HG03064 (cell line): ENCODE data around the gene SSTR3.
"Not testable (repeated sequence)": the region's sequence is repeated elsewhere in the genome, so short reads cannot be mapped to it uniquely, and the experiment has no call there.

ENCODE experiments used
- ATAC-seq: cut with Tn5 transposase; IDR thresholded peaks from one replicate; pipeline ENCODE4 v1.9.1; 2021; ENCODE audit warnings: low read depth; ENCODE audit not compliant: unreplicated experiment

The SSTR3 gene

DNA sequence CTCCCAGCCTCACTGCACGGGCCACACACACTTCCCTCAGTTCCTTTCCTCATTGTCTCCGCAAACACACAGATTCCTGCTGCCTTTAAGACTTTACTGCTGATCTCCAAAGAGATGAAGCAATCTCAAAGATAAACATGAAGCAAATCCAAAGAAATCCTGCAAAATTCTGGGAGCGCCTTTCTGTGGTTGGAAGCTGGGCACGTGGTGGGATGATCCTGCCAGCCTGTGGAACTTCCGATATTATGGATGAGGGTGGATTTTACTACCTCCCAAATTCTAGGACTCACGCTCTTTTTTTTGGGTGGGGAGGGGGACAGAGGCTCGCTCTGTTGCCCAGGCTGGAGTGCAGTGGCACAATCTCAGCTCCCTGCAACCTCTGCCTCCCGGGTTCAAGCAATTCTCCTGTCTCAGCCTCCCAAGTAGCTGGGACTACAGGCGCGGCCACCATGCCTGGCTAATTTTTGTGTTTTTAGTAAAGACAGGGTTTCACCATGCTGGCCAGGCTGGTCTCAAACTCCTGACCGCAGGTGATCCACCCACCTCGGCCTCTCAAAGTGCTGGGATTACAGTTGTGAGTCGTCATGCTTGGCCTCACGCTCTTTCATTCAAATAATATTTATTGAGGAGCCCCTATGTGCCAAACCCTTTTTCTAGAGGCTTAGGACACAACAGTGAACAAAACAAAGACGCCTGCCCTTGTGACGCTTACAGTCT lies 41.4 kb downstream of the SSTR3 start:
- not testable (repeated sequence) for ATAC-seq

DNA sequence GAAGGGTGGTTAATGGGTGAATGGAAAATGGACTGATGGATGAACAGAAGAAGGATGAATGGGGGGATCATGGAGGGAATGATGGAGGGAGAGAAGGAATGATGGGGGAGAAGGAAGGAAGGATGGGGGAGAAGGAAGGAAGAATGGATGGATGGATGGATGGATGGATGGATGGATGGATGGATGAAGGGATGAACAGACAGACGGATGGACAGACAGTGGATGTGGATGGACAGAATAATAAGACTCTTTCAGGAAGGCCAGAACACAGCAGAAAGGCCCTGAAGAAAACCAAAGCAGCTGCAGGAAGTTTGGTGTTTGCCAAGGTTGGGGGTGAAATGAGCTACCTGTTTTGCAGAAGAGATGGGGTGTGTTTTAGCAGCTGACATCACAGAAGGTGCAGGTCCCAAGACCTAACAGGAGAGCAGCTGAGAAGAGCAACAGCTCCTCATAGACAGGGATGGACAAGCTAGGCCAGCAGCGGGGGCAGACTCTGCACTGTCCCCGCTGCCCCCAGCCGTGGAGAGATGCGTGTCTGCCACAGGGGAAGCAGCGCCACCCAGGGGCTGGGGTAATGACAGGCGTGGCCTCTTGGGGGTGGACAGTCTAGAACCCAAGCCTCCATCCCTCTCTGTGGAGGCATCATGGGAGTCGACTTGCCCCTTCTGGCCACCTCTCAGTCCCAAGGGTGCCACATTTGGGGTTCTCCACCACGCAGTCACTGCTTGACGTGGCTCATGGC lies 42.2 kb downstream of the SSTR3 start:
- no peak for ATAC-seq

DNA sequence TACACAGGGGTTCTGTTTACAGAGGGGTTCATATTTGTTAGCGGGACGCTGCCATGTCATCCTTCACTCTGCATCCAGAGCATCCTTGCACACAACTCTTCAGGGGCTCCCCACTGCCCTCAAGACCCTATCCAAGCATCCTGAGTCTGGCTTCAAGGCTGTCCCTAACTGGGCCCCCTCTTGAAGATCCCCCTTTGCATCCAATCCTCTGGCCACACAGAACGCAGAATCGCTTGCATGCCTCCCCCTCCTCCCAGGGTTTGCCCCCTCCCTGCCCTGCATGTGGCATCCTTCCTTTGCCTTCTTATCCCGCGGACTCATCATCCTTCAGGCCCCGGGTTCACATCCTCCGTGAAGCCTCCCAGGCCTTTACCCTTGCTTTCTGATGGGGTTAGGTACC lies 42.9 kb downstream of the SSTR3 start:
- no peak for ATAC-seq

- ATAC-seq, result no peak
These were observed 44.2 kb downstream of the SSTR3 start for GRCh38 chr22:37167981-37168647.

DNA sequence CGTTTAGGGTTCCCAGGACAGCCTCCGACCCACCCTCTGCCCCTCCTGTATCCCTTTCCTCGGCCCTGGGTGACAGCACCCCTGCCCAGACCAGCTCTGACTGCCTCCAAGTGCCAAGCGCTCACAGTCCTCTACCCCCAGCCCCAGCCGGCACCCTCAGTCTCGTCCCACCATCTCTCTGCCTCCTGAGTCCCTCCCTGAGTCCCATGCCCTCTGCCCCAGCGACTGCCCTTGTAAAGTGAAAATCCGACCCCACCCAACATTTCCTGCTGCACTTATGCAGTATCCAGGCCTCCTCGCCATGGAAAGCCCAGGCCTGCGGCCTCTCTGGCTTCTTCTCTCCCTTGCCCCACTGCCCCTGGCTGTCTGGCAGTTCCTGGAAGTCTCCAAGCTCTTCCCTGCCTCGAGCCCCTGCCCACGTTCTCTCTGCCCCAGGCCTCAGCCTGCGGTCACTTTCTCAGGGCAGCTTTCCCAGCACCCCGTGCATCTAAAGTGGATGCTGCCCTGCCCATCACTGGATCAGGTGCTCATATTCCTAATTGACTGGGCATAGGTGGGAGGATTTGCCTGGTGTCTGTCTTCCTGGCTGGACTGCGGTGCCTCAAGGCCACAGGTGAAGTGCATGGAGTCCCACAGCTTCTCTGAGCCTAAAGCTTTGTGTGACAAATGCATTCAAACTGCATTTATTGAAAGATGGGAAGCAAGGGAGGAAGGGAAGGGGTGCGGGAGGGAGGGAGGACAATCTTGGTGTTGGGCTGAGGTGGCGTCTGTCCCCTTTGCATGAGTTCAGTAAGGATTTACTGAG lies 44.9 kb downstream of the SSTR3 start:
- ATAC-seq, result no peak

GRCh38 chr22:37166675-37167066 lies 45.6 kb downstream of the SSTR3 start:
- ATAC-seq, result no peak

DNA sequence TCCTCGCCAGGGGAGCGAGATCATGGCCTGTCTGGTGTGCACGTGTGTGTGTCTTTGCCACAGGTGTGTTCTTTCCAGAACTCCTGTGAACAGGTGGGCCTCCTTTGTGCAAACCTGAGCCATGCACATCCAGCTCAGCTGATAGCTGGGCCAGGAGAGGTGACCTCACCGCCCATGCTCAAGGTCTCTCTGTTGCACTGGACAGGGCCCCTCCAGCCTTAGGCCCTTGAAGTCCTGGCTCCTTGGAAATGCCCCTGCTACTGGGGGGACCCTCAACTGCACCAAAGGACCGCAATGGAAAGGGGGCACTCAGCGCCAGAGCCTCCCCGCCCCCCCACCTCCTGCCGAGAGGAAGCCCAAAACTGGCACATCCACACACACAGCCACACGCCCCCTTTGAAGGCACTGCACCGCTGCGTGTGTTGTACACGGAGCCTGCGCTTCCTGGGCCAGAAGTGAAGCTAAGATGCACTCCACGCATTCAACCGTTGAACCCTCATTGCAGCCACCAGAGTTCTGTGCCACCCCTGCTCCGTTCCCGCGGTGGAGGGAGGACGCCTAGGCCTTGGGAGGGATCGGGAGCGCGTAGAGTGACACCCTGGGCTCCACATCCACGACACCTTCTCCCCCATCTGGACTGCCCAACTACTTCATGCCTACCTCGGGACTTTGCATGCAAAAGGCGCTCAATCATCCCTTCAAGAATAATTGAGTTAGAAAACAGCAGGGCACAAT lies 46.2 kb downstream of the SSTR3 start:
- no peak for ATAC-seq

- no peak for ATAC-seq
These were observed 47.2 kb downstream of the SSTR3 start for GRCh38 chr22:37165066-37165465.

DNA sequence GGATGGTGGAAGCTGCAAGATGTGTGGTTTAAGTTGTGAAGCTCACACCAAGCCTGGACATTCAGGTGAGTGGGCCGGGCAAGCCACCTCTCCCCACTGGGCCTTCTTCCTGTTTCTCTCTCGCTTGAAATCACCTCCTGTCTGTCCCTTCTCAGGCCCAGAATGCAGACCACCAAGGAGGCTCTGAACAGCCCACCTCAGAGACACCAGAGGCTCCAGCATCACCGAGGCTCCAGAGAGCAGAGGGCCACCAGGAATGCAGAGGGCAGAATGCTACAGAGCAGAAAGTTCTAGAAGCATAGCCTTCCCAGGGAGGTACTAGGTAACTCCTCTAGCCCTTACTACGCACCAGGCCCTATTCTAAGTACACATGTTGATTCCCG lies 47.8 kb downstream of the SSTR3 start:
- ATAC-seq, result no peak

DNA sequence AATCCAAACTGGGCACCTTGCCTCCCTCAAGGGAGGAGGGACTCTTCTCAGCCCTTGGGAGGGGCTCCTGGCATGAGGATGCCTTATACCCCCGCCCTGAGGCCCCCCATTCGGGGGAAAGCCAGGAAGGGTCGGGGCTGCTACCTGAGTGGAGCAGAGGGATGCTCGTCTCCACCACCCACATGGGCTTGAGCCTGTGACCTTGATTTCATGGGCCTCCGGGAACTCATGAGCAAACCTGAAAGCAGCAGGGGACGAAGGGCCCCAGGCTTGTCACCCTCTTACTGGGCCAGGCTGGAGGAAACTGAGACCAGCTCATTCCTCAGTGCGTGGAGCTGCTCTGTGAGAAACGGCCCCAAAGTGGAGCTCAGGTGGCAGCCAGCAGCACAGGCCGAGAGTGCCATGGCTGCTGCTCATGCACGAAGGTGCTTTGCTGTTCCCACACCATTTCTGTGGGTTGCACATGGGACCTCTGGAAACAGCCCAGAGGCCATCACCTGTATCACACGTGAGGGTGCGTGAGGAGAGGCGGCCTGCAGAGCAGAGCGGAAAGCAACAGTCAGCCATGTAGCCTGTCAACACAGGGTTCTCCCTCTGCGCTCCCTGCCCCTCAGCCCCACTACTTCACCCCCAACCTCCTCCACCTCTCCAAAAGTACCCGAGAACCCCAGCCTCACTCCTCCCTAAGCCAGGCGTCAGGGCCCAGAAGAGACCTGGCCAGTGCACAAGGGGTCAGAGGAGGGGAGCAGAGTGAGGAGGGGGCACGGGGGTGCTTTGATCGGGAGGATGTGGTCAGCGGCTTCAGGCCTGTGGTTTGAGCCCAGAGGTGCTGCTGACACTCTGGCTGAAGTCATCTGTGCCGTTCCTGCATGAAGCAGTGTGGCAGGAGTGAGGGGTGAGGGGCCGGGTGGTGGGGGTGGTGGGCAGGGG lies 48.4 kb downstream of the SSTR3 start:
- no peak for ATAC-seq

GRCh38 chr22:37163096-37163489 lies 49.2 kb downstream of the SSTR3 start:
- no peak for ATAC-seq

- ATAC-seq, result peak; percentile 36
These were observed 49.8 kb downstream of the SSTR3 start for GRCh38 chr22:37162221-37163095.

- no peak for ATAC-seq
These were observed 50.8 kb downstream of the SSTR3 start for GRCh38 chr22:37161443-37161842.

DNA sequence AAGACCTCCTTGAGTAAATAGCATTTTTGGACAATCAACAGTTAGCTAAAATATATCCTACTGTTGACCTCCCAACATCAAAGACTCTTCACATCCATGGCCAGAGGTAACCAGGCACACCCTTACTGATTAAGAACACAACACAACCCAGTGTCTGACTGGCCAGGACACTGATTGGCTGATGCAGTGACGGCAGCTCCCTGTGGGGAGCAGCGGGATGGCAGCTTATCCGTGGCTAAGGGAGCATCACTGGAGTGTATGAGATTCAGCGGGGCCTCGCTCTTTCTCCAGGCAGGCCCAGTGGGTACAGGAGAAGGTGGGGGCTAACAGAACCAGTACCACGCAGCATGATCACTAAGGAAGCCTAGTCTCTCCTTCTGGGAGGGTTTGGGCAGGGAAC lies 52.2 kb downstream of the SSTR3 start:
- no peak for ATAC-seq

- no peak for ATAC-seq
These were observed 53.4 kb downstream of the SSTR3 start for GRCh38 chr22:37158963-37159290.

DNA sequence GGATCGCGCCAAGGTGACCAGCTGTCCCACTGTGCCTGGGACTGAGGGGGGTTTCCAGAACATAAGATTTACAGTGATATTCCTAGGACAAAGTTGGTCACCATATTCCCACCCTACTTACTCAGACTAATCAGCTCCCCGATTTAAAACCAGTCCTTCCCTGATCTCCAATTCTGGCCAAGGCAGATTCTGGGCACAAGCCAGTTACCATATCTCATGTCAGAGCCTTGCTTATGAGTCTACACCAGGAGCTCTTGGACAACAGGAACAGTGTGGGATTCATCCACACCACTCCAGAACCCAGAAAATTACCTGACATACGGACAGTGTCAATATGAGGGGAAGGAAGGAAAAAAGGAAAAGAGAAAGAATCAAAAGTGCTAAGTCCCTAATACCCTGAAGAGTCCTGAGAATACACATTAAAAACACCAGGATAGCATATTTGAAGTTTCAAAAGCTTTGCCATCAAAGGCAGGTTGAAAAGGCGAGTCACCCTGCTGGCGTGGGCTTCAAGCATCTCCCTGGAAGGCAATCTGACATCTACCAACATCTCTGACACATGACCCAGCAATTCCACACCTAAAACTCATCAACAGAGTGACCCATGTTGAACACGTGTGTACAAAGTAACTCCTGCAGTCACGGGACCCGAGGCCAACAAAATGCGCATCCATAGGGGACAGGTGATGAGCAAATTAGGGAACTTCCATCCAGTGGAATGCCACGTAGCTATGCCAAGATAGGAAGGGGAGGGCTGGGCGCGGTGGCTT lies 54.6 kb downstream of the SSTR3 start:
- ATAC-seq, result no peak

GRCh38 chr22:37156686-37157435 lies 55.4 kb downstream of the SSTR3 start:
- ATAC-seq, result no peak
